ENCODE measurements around the gene WFDC9. TPM values are rescaled to one million over a fixed set of nuclear protein-coding genes. Genes with fewer than 3 reads are reported as not detected.

Gene WFDC9
- total RNA-seq = not detected

GRCh38 chr20:45631184-45631583, at the start of gene WFDC9:
TSS of gene WFDC9 (minus strand) at chr20:45631284. CDS start at chr20:45610181, 21,103 bp downstream.

GRCh38 chr20:45670139-45670538, 39.1 kb upstream of the WFDC9 start, which contains the start of gene WFDC11:
TSS of gene WFDC11 (minus strand) at chr20:45670239. CDS start at chr20:45650600, 19,639 bp downstream.

GRCh38 chr20:45629496-45630100, 1.5 kb downstream of the WFDC9 start, which contains the start of gene WFDC10A:
TSS of gene WFDC10A (plus strand) at chr20:45629739. CDS start at chr20:45629814, 75 bp downstream.

GRCh38 chr20:45579184-45579583, 51.9 kb downstream of the WFDC9 start, which contains the start of gene WFDC8:
TSS of gene WFDC8 (minus strand) at chr20:45579284. CDS start at chr20:45579247, 37 bp downstream.

Other genes starting within 250 kb of the WFDC9 start
- gene DBNDD2, start 223.0 kb downstream of the WFDC9 start, total RNA-seq = 10 to 100 TPM; 14.6 to 15.3 TPM
- gene PIGT, start 215.1 kb downstream of the WFDC9 start, total RNA-seq = 10 to 100 TPM; 46.3 to 50.7 TPM
- gene WFDC2, start 161.5 kb downstream of the WFDC9 start, total RNA-seq = not detected
- not detected for gene SPINT3, start 115.7 kb downstream of the WFDC9 start, total RNA-seq
- gene WFDC6, start 91.8 kb downstream of the WFDC9 start, total RNA-seq = not detected
- gene EPPIN, start 83.9 kb downstream of the WFDC9 start, total RNA-seq = not detected
- gene WFDC8, start 52.0 kb downstream of the WFDC9 start, total RNA-seq = not detected
- not detected for gene WFDC10A, start 1.5 kb downstream of the WFDC9 start, total RNA-seq
- gene WFDC11, start 39.0 kb upstream of the WFDC9 start, total RNA-seq = not detected
- not detected for gene WFDC13, start 70.8 kb upstream of the WFDC9 start, total RNA-seq
- not detected for gene WFDC10B, start 73.7 kb upstream of the WFDC9 start, total RNA-seq
- not detected for gene SPINT4, start 91.1 kb upstream of the WFDC9 start, total RNA-seq
- gene WFDC3, start 160.6 kb upstream of the WFDC9 start, total RNA-seq = not detected
- gene DNTTIP1, start 160.7 kb upstream of the WFDC9 start, total RNA-seq = 10 to 100 TPM; 27.8 to 28.2 TPM
- 100 to 1,000 TPM; 135 to 141 TPM for gene UBE2C, start 181.4 kb upstream of the WFDC9 start, total RNA-seq
- not detected for gene TNNC2, start 196.0 kb upstream of the WFDC9 start, total RNA-seq
- under 1 TPM; 0.55 to 0.70 TPM for gene SNX21, start 202.5 kb upstream of the WFDC9 start, total RNA-seq
- gene ACOT8, start 226.1 kb upstream of the WFDC9 start, total RNA-seq = 10 to 100 TPM; 29.6 to 32.8 TPM
- 1 to 10 TPM; 5.6 to 6.6 TPM for gene ZSWIM3, start 226.3 kb upstream of the WFDC9 start, total RNA-seq
- 1 to 10 TPM; 9.3 to 9.7 TPM for gene ZSWIM1, start 249.9 kb upstream of the WFDC9 start, total RNA-seq

Data from activated naive CD4-positive, alpha-beta T cell treated with anti-CD3 and anti-CD28 coated beads, Interleukin-2, amount 10 ng/mL, durations not matched to agents 5 hours and 36 hours (primary cell).